Measurements from ENCODE around the gene CBFA2T3. TPM values are rescaled to one million over a fixed set of nuclear protein-coding genes. Genes with fewer than 3 reads are reported as not detected.
A peak's percentile ranks its signal among the peaks of the same experiment; 100 is the strongest.
"Not testable (repeated sequence)": the region's sequence is repeated elsewhere in the genome, so short reads cannot be mapped to it uniquely, and the experiment has no call there.

CBFA2T3 gene
- total RNA-seq, 1 donor from 2014 or later = not detected

- DNase-seq (ENCODE audit: low read depth, low spot score) = no peak
These were observed 36.1 kb upstream of the CBFA2T3 start for GRCh38 chr16:89013111-89013510.

GRCh38 chr16:89012622-89012995 lies 35.6 kb upstream of the CBFA2T3 start:
- no peak for DNase-seq (ENCODE audit: low read depth, low spot score)

DNA sequence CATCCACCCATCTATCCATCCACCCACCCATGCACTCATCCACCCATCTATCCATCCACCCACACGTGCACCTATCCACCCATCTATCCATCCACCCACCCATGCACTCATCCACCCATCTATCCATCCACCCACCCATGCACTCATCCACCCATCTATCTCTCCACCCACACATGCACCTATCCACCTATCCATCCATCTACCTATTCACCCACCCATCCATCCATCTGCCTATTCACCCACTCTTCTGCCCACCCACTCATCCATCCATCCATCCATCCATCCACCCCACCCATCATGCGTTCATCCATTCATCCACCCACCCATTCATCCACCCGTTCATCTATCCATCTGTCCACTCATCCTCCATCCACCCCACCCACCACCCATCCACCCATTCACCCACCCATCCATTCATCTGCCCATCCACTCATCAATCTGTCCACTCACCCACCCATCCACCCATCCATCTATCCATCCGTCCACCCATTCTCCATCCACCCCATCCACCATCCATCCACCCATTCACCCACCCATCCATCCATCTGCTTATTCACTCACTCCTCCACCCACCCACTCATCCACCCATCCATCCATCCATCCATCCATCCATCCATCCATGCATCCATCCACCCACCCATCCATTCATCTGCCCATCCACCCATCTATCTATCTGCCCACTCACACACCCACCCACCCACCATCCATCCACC lies 35.1 kb upstream of the CBFA2T3 start:
- no peak for DNase-seq (ENCODE audit: low read depth, low spot score)

DNA sequence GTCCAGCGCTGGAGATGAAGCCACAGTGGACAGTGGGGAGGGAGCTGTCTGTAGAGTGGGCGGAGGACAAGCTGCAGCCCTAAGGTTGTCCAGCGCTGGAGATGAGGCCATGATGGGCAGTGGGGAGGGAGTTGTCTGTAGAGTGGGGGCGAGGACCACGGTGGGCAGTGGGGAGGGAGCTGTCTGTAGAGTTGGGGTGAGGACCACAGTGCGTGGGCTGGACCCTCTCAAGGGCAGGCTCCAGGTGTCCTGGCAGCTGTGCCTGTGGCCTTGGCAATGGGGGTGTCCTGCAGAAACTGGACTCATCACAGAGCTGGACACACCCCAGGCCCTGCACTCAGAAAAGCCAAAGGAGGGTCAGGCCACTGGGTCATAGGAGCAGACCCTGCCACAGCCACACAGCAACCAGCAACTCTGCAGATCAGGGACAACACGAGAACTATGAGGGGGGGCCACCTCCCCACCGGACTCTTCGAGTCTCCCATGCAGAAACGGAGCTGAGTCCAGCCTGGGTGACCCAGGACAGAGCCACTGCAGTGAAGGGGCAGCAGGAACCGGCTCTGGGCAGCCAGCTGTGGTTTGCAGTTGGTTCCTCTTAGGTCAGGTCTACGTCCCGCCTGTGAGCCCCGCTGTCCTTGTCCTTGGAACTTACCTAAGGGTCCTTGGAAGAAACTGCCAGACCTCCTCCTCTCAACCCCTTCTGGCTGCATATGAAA lies 33.4 kb upstream of the CBFA2T3 start:
- no peak for DNase-seq (ENCODE audit: low read depth, low spot score)

GRCh38 chr16:89009343-89010209 lies 32.6 kb upstream of the CBFA2T3 start:
- no peak for DNase-seq (ENCODE audit: low read depth, low spot score)

GRCh38 chr16:89008796-89009195 lies 31.8 kb upstream of the CBFA2T3 start:
- DNase-seq (ENCODE audit: low read depth, low spot score) = not testable (repeated sequence)

DNA sequence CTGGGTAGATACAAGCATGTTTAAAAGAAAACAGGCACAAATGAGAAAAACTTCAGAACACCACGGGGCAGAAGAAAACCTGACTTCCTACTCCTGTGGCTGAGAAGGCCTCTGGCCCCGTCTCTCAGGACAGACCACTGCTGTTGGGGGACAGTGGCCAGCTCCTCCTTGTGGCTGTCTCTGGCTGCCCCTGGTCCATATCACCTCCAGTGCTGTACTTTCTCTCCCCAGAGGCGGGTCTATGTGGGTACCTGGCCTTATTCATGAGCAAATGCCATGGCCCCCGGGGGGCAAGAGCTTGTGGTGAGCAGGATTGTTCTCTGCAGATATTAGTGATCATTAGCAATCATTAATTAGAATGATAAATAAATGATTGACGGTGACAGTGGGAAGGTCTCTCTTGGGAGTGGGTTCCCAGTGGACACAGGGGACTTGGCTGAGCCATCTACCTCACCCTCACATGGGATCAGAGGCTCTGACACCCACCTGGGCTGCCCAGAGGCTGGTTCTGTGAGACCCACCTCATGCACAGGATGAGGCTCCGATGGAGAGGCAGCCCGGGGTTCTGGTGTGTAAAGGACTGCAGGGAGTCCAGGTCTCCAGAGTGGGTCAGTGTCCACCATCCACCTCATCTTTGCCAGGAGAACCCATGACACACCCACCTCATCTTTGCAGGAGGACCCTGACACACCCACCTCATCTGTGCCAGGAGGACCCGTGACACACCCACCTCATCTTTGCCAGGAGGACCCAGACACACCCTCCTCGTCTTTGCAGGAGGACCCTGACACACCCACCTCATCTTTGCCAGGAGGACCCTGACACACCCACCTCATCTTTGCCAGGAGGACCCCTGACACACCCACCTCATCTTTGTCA lies 30.6 kb upstream of the CBFA2T3 start:
- DNase-seq (ENCODE audit: low read depth, low spot score) = no peak

DNA sequence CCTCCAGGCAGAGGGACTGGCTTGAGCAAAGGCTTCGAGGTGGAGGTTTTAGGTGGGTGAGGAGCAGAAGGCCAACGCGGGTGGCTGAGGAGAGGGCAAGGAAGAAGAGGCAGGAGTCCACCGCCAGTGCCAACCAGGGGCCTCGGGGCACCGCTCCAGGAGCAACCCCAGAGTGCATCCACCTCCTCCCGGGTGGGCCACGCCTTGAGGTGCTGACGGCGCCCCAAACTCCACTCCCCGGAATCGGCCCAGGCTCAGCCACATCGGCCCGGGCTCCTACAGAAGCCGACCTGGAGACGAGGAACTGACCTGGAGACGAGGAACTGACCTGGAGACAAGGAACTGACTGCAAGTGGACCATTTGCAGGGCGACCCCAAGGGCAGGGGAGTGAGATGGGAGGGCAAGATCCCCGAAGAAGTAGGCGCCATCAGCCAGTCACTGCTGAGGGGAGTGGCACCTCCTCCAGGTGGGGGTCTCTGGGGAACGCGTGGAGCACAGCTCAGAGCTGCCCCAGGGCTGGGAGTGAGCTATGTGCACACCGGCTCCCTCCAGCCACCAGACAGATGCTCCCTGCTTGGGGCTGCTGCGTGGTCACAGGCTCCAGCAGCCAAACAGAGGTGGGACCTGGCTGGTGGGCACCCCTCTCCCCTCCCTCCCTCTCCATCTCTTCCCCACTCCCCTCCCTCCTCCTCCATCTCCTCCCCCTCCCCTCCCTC lies 29.2 kb upstream of the CBFA2T3 start:
- no peak for DNase-seq (ENCODE audit: low read depth, low spot score)

GRCh38 chr16:89005201-89006035 lies 28.4 kb upstream of the CBFA2T3 start:
- DNase-seq (ENCODE audit: low read depth, low spot score) = no peak

DNA sequence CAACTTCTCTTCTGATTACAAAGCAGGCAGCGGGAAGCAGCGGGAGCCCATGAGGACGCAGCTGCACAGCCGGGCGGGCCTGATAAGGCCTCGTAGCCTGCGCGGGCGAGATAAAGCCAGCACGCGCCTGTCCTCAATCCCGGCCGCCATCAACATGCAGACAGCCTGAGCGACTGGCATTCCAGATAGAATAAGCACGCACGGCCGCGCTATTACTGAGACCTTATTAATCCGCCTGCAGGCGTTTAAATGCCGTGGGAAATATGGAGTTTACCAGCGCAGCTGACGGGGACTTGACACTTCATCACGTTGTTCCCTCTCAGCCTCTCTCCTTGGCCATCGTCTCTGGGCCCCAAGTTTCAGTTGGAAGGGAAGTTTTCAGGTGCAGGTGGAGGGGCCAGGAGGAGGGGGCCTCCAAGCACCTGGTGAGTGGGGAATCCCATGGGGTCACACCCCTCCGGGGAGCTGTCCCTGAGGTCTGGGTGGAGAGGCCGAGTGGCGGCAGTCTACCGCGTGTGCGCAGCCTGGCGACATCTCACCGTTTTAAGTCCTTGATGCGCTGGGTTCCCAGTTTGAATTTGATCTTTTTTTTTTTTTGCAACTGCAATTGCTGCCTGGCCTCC lies 27.3 kb upstream of the CBFA2T3 start:
- DNase-seq (ENCODE audit: low read depth, low spot score) = peak; percentile 66

GRCh38 chr16:89003831-89004208 lies 26.8 kb upstream of the CBFA2T3 start:
- no peak for DNase-seq (ENCODE audit: low read depth, low spot score)

DNA sequence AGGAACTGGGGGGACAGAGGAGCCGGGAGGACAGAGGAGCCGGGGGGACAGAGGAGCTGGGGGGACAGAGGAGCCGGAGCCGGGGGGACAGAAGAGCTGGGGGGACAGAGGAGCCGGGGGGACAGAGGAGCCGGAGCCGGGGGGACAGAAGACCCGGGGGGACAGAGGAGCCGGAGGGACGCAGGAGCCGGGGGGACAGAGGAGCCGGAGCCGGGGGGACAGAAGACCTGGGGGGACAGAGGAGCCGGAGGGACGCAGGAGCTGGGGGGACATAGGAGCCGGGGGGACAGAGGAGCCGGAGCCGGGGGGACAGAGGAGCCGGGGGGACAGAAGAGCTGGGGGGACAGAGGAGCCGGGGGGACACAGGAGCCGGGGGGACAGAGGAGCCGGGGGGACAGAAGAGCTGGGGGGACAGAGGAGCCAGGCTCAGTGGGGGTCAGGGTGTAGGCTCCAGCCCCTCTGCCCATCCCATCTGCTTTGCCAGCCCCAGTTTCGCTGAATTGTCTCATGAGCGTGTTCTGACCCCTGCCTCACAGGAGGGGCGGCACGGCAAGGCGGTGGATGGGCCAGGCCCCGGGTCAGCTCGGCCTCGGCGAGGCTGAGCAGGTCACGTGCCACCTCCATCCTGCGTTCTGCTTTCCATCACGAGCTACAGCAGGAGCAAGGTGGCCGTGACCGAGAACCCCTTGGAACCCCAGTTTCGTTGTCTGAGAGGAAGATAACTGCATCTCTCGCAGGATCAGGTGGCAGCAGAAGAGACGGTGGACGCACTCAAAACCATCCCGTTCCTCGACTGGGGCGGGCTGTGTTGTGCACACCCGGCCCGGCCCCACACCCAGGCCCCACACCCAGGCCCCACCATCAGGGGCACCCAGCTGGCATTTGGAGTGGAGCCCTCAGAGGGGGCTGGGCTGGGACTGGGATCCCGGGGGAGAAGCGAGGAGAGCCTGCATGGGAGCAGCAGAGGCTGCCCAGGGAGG lies 26.1 kb upstream of the CBFA2T3 start:
- no peak for DNase-seq (ENCODE audit: low read depth, low spot score)

DNA sequence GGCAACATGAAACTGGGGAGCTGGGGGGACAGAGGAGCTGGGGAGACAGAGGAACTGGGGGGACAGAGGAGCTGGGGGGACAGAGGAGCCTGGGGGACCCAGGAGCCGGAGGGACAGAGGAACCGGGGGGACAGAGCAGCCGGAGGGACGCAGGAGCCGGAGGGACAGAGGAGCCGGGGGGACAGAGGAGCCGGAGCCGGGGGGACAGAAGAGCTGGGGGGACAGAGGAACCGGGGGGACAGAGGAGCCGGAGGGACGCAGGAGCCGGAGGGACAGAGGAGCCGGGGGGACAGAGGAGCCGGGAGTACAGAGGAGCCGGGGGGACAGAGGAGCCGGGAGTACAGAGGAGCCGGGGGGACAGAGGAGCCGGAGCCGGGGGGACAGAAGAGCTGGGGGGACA lies 25.1 kb upstream of the CBFA2T3 start:
- not testable (repeated sequence) for DNase-seq (ENCODE audit: low read depth, low spot score)

- DNase-seq (ENCODE audit: low read depth, low spot score) = no peak
These were observed 24.4 kb upstream of the CBFA2T3 start for GRCh38 chr16:89001117-89002027.

- DNase-seq (ENCODE audit: low read depth, low spot score) = no peak
These were observed 23.4 kb upstream of the CBFA2T3 start for GRCh38 chr16:89000207-89000959.
